Measurements from ENCODE around the gene TPI1.

DNA sequence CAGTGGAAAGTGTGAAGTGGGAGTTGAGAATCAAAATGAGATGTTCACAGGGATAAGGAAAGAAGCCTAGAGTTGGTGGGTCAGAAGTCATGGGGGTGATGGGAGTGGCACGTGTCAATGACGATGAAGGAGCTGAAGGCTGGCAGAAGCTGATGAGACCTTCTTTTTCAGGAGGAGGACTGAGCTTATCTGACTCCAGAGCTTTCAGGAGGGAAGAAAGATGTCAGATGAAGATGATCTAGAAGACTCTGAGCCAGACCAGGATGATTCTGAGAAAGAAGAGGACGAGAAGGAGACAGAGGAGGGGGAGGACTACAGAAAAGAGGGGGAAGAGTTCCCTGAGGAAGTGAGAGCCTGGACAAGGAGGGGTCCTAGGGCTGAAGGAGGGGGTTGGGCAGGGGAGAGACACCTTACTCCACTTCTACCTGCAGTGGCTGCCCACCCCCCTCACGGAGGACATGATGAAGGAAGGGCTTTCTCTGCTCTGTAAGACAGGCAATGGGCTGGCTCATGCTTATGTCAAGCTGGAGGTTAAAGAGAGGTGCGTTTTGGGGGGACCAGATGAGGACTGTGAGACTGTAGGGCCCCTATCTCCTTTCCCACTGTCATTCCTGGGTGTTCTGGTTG lies 38.2 kb downstream of the TPI1 start:
- TF ChIP-seq EP300 (IDR thresholded peaks at IDR 0.05; ENCODE audit: borderline replicate concordance in 1 of 2, low read depth in 1 of 2, low read length in 1 of 2) = no peak
- TF ChIP-seq MXI1 (IDR thresholded peaks at IDR 0.05; ENCODE audit: low read depth, low read length) = no peak
- TF ChIP-seq, protein P1, sequence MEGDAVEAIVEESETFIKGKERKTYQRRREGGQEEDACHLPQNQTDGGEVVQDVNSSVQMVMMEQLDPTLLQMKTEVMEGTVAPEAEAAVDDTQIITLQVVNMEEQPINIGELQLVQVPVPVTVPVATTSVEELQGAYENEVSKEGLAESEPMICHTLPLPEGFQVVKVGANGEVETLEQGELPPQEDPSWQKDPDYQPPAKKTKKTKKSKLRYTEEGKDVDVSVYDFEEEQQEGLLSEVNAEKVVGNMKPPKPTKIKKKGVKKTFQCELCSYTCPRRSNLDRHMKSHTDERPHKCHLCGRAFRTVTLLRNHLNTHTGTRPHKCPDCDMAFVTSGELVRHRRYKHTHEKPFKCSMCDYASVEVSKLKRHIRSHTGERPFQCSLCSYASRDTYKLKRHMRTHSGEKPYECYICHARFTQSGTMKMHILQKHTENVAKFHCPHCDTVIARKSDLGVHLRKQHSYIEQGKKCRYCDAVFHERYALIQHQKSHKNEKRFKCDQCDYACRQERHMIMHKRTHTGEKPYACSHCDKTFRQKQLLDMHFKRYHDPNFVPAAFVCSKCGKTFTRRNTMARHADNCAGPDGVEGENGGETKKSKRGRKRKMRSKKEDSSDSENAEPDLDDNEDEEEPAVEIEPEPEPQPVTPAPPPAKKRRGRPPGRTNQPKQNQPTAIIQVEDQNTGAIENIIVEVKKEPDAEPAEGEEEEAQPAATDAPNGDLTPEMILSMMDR (IDR thresholded peaks at IDR 0.05) = no peak

Data from SK-N-SH (cell line).